Fibroblast of lung (primary cell): ENCODE results near the gene TP73.

Experiments
- CTCF ChIP-seq, 2 donors: IDR thresholded peaks in 1 of 2; conservative IDR thresholded peaks in 1 of 2; 1 replicate in 1 of 2; 2 replicates in 1 of 2; pipeline ENCODE4 v1.5.1; 2011 to 2012; ENCODE audit warnings: low read length in 2 of 2, control low read depth in 1 of 2, inconsistent platforms in 1 of 2, low read depth in 1 of 2, mild to moderate bottlenecking in 1 of 2
- EZH2 ChIP-seq: IDR thresholded peaks from 2 replicates; pipeline ENCODE4 v1.5.1; 2012; ENCODE audit warnings: low read length, control low read depth, mild to moderate bottlenecking; ENCODE audit errors: missing control alignments

- TF ChIP-seq EZH2 (no peak), CTCF (conservative IDR thresholded peaks at IDR 0.05 in 1 of 2, IDR thresholded peaks at IDR 0.05 in 1 of 2; ENCODE audit: low read depth in 1 of 2, low read length in 2 of 2) (no peak)
Measured at GRCh38 chr1:3654549-3655281, 2.4 kb downstream of the TP73 start.
